Effector memory CD8-positive, alpha-beta T cell (primary cell): ENCODE data around the gene MAD1L1.

Experiments used
- ATAC-seq: fragments of 150-1000 bp; cut with Tn5 transposase; replicated peaks from 2 replicates; pipeline ENCODE4 v1.10.0; 2021; ENCODE audit warnings: mild to moderate bottlenecking, moderate library complexity
- DNase-seq, 3 experiments: peaks; one replicate each; pipeline ENCODE4 v3.0.0; 2021
- H3K27ac Mint-ChIP-seq, 2 donors: one replicate each; pipeline ENCODE4 v1.8.0; 2022; ENCODE audit warnings: mild to moderate bottlenecking in 2 of 2, mixed read lengths in 2 of 2, moderate library complexity in 2 of 2
- H3K27me3 Mint-ChIP-seq, 2 donors: one replicate each; pipeline ENCODE4 v1.8.0; 2022; ENCODE audit warnings: mixed read lengths in 2 of 2
- H3K36me3 Mint-ChIP-seq: one replicate; pipeline ENCODE4 v1.8.0; 2022; ENCODE audit warnings: mild to moderate bottlenecking, moderate library complexity, mixed read lengths; ENCODE audit not compliant: insufficient read depth
- H3K4me1 Mint-ChIP-seq, 2 donors: one replicate each; pipeline ENCODE4 v1.8.0; 2022; ENCODE audit warnings: low read depth in 2 of 2, mixed read lengths in 2 of 2
- H3K4me3 Mint-ChIP-seq, 2 donors: one replicate each; pipeline ENCODE4 v1.8.0; 2022; ENCODE audit warnings: mild to moderate bottlenecking in 2 of 2, mixed read lengths in 2 of 2, moderate library complexity in 2 of 2
- H3K9me3 Mint-ChIP-seq, 2 donors: one replicate each; pipeline ENCODE4 v1.8.0; 2022; ENCODE audit warnings: mixed read lengths in 2 of 2

The MAD1L1 gene

DNA sequence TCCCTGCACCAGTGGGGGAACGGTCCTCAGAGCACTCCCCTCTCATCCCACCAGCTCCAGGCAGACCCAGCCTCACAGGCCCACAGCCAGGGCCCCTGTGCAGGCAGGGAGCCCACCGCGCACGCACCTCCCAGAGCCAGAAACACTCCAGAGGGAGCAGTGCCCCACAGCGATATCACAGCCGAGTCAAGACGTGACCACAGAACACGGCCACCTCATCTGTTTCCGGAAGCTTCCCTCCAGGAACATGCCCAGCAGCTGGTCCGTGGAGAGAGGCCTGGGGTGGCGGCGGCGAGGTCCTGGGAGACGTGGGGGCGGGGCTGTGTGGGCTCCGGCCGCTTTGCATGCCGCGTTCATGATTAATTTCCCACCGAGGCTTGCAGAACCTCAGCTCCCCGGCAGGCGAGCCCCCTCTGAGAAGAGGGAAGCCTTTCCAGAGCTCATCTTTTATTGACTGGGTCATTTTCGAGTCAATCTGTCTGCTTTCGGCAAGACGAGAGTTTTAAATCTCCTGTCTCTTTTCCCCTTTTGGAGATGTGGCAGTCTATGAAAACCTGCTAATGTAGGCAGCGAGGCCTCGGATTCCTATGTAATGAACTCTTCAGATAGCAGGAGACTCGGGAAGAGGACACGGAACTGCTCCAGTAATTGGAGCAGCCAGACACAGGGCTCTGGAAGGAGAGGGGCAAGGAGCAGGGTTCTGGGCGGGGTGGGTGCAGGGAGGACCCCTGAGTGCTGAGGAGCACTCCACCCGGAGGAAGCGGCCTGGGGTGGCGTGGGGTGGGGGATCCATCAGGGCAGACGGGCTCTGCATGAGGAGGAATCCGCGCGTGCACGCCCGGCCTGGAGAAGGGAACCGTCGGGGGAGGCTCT lies 319.9 kb downstream of the MAD1L1 start:
- ATAC-seq (no peak), DNase-seq (no peak)
- Mint-ChIP-seq H3K27me3 (no peaks in the 10 kb centered on the region), H3K4me1 (peaks cover 27 to 31% of the 10 kb centered on the region in 2 donors), H3K4me3 (no peak overlapping the region), H3K27ac (peak overlapping the region in 1 of 2 donors; percentile 26), H3K9me3 (no peaks in the 10 kb centered on the region), H3K36me3 (peaks cover 16% of the 10 kb centered on the region)

DNA sequence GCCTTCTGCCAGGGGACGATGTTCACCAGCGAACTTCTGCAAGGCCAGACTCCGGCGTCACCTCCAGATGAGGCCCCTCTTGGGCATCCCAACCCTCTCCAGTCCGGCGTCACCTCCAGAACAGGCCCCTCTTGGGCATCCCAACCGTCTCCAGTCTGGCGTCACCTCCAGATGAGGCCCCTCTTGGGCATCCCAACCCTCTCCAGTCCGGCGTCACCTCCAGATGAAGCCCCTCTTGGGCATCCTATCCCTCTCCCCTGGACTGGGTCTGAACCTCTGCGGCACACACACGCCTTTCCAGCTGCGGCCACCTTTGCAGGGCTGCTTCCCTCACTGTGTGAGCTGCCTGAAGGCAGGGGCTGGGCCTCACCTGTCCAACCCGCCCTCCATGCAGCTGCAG lies 321.2 kb downstream of the MAD1L1 start:
- peaks cover 16% of the 10 kb centered on the region for H3K36me3 Mint-ChIP-seq
- H3K9me3 Mint-ChIP-seq: no peaks in the 10 kb centered on the region
- H3K27ac Mint-ChIP-seq: peak overlapping the region; percentile 71 to 81
- peaks cover 21 to 27% of the 10 kb centered on the region in 2 donors for H3K4me1 Mint-ChIP-seq
- H3K4me3 Mint-ChIP-seq: no peak overlapping the region
- H3K27me3 Mint-ChIP-seq: no peaks in the 10 kb centered on the region
- DNase-seq (no peak), ATAC-seq (no peak)

DNA sequence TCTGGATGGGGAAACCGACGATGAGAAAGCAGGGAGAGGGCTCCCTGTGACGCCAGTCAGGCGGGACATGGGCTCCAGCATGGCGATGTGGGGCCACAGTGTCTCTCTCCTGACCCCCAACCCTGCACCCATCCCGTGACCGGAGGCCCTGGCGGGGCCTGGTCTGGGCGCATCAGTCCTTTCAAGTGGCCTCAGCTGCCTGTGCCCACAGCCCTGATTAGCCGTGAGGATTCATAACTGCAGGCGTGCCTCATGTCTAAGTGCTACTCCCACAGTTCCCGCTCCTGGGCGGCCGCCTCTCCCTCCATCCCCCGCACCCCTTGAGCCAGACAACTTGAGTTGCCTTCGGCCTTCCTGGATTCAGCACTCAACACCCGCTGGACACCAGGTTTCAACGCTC lies 321.9 kb downstream of the MAD1L1 start:
- no peak for ATAC-seq
- Mint-ChIP-seq H3K9me3 (no peaks in the 10 kb centered on the region), H3K36me3 (peaks cover 16% of the 10 kb centered on the region), H3K27ac (peak overlapping the region; percentile 29 to 71), H3K4me1 (peaks cover 18 to 26% of the 10 kb centered on the region in 2 donors), H3K4me3 (no peak overlapping the region), H3K27me3 (no peaks in the 10 kb centered on the region)
- DNase-seq: no peak

DNA sequence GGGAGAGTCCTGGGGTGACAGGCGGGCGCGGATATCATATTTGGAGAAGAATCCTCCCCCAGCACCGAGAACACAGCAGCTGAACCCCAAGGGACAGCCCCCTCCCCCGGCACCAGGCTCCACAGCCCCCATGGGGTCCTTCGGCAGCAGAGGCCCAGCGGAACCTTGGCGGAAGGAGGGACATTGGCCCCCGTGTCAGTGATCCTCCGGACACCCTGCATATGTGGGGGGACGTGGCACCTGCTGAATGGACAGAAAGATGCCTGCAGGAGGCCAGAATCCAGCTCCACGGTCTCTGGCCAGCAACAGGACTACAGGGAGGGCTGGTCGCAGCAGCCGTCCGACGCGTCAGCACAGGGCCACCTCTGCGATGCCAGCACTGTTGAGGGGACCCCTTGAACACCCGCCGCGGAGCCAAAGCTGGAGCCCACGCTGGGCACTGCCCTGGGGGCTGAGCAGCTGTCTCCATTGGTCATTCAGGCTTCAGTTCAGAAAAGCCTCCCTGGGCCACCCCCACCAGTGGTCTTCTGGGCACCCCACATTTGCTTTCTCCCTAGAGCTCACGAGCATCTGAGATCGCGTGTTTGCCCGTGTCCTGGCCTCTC lies 322.6 kb downstream of the MAD1L1 start:
- Mint-ChIP-seq H3K36me3 (peaks cover 16% of the 10 kb centered on the region), H3K4me3 (no peak overlapping the region), H3K9me3 (no peaks in the 10 kb centered on the region), H3K27ac (peak overlapping the region in 1 of 2 donors; percentile 29), H3K27me3 (no peaks in the 10 kb centered on the region), H3K4me1 (peaks cover 18 to 26% of the 10 kb centered on the region in 2 donors)
- ATAC-seq (no peak), DNase-seq (no peak)

DNA sequence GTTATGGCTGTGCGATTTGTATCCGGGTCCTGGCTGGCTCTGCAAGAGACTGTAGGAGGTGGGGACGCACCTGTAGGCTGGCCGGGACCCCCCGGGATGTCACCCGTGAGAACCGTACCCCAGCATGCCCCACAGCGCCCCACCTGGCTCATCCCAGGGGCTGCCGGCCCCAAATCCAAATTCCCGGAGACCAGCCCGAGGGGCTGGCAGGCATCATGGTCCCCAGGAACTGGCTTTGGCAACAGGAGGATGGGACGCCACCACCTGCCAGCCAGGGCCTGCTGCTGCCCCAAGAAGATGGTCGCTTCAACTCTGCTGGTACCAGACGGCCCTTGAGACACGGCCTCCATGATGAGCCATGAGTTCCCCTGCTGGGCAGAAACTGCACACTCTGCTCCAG lies 323.3 kb downstream of the MAD1L1 start:
- Mint-ChIP-seq H3K4me1 (peaks cover 14 to 22% of the 10 kb centered on the region in 2 donors), H3K36me3 (peaks cover 12% of the 10 kb centered on the region), H3K9me3 (no peaks in the 10 kb centered on the region), H3K4me3 (no peak overlapping the region), H3K27me3 (no peaks in the 10 kb centered on the region), H3K27ac (no peak overlapping the region)
- no peak for ATAC-seq
- no peak for DNase-seq

DNA sequence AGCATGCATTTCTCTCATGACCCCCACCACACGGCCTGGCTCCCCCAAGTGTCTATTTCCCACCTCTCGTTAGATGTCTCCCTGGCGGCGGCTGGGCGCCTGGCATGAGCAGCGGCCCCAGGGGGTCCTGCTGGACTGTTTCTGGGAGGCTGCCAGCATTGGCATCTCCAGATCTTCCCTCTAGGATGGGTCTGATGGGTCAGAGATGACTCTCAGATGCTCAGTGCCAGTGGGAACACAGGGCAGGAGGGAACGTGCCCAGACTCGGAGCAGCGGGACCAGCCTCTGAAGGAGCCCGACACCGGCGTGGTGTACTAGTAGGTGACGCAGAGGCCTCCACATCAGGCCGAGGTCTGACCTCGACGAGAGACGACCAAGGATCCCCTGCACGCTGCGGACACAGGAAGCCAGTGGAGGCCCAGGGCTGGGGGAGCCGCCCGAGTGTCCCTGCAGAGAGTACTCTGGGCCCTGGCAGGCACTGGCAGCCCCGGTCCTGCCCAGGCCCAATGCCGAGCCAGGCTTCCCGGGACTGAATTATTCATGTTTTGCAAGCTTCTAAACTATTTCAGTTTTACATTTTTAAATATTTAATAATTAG lies 323.8 kb downstream of the MAD1L1 start:
- peaks cover 14 to 22% of the 10 kb centered on the region in 2 donors for H3K4me1 Mint-ChIP-seq
- no peak overlapping the region for H3K27ac Mint-ChIP-seq
- DNase-seq (no peak), ATAC-seq (no peak)
- no peak overlapping the region for H3K4me3 Mint-ChIP-seq
- no peaks in the 10 kb centered on the region for H3K27me3 Mint-ChIP-seq
- no peaks in the 10 kb centered on the region for H3K9me3 Mint-ChIP-seq
- H3K36me3 Mint-ChIP-seq: peaks cover 12% of the 10 kb centered on the region

DNA sequence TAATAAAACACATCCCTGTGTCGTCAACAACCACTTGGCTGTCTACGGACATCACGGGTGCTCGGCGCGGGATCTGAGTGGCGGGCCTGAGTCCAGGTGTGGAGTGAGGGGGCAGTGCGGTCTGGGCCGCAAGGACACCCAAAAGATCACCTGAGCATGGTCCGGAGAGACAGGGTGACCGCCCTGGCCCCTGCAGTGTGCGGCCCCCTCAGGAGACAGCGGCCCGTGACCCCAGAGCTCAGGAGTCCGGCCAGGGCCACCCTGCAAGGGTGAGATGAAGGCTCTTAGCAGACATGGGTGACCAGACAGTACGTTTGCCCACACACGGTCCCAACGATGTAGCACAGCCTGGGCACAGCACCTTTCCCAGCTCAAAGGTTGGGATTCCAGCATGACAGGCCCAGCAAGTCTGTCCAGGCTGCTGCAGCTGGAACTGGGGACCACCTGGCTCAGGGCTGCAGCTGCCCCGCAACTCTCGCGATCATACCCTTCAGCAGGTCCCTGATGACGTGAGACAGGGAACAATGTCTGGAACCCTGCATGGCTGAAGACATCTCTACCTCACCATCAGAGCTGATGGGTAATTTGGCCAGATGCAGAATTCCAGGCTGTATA lies 324.9 kb downstream of the MAD1L1 start:
- Mint-ChIP-seq H3K27ac (peak overlapping the region in 1 of 2 donors; percentile 64), H3K27me3 (no peaks in the 10 kb centered on the region)

DNA sequence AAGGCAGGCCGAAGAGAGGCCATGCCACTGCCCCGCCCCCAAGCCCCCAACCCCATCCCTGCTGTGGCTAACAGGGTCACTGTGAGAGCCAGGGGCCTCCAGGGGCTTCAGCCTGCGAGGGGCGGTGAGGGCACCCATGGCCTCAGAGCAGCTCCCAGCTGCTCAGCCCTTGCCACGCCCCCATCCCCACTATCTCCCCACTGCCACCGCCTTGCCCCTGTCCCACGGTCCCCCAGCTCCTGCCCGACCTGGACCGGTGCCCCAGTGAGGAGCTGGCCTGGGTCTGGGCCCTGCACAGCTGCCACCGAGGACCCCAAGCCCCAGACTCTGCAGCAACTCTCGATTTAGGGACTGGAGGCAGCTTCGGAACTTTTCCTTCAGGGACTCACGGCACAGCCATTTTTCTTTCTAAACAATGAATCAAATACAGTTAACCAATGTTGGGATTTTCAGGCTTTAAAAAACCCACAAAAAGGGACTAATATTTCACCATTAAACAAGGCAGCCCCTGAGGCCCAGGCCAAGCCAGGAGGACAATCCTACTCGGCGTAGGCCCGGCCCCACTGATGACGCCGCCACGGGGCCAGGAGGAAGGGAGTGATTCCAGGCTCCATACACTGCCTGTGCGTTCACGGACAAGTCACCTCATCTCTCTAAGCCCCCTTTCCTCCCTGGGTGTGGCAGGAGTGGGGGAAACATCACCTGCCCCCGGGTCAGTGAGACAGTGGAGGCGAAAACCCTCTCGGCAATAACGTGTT lies 325.6 kb downstream of the MAD1L1 start:
- Mint-ChIP-seq H3K4me1 (peaks cover 12 to 22% of the 10 kb centered on the region in 2 donors), H3K27ac (peak overlapping the region in 1 of 2 donors; percentile 64), H3K4me3 (no peak overlapping the region), H3K36me3 (peaks cover 7% of the 10 kb centered on the region), H3K9me3 (no peaks in the 10 kb centered on the region), H3K27me3 (no peaks in the 10 kb centered on the region)
- ATAC-seq: no peak
- no peak for DNase-seq

More for the DNA sequence above, 324.9 kb downstream of the MAD1L1 start:
- no peaks in the 10 kb centered on the region for H3K9me3 Mint-ChIP-seq
- H3K36me3 Mint-ChIP-seq: peaks cover 8% of the 10 kb centered on the region
- DNase-seq: no peak
- no peak for ATAC-seq
- H3K4me1 Mint-ChIP-seq: peaks cover 12 to 22% of the 10 kb centered on the region in 2 donors
- no peak overlapping the region for H3K4me3 Mint-ChIP-seq

DNA sequence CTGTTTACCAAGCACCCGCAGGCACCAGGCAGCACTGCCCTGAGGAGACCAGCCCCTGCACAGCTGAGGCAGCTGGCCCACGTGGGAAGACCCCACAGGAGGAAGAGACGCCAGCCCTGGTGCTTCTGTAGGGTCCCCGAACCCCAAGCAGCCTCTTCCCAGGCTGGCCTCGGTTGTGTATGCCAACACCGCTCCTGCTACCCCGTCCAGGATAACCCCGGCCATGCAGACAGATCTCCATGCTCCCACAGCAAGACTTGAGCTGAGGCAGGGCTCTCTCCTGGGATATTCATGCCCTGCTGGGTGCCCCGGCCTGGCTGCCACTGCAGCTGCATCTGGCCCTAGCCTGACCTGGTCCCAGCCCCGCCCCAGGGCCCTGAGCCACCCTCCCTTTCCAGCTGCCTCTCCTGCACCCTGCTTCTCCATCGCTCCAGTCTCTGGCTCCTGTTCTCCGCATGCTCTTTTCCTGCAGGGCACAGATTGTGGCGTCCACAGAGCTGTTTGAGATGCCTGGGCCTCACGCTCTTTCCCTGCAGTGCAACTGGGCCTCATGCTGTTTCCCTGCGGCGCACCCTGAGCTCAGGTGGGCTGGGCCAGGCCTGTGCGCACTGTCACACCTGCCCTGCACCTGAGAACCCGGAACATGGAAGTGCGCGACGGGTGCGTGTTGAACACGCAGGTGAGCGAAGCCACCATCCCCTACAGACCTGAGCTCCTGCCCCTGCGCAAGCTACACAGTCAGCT lies 326.5 kb downstream of the MAD1L1 start:
- H3K4me1 Mint-ChIP-seq: peaks cover 9 to 19% of the 10 kb centered on the region in 2 donors
- no peaks in the 10 kb centered on the region for H3K9me3 Mint-ChIP-seq
- H3K36me3 Mint-ChIP-seq: peaks cover 7% of the 10 kb centered on the region
- no peaks in the 10 kb centered on the region for H3K27me3 Mint-ChIP-seq
- ATAC-seq: no peak
- H3K4me3 Mint-ChIP-seq: no peak overlapping the region
- no peak for DNase-seq
- peak overlapping the region in 1 of 2 donors; percentile 57 for H3K27ac Mint-ChIP-seq

DNA sequence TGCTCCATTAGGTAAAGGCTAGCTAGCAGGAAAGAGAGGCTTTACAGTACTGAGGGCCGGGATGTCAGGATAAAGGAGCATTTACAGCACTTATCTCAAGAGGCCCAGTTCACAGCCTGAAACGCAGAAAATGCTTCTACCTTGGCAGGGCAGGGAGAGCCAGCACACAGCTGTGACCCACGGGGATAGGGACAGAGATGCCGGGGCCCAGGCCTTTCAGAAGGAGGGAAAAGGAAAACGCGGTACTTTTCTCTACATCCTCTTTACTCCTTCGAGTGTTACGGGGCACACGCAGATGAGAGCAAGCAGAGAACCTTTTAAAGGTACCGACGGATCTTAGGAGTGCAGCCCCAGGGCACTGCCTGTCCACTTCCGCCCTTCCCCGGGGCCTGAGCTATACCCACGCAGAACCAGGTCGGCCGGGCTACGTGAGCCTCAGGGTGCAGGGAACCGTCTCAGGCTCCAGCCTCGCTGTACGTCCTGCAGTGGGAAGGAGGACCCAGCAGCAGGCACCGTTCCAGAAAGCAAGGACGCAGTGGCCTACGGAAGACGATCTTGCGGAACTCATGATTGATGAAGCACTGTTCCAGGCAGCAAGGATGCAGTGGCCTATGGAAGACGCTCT lies 330.4 kb downstream of the MAD1L1 start:
- H3K4me1 Mint-ChIP-seq: peaks cover 11 to 22% of the 10 kb centered on the region in 2 donors
- no peak for DNase-seq
- H3K36me3 Mint-ChIP-seq: peaks cover 9% of the 10 kb centered on the region
- no peak overlapping the region for H3K4me3 Mint-ChIP-seq
- no peaks in the 10 kb centered on the region for H3K27me3 Mint-ChIP-seq
- H3K27ac Mint-ChIP-seq: peak overlapping the region in 1 of 2 donors; percentile 53
- no peak for ATAC-seq
- H3K9me3 Mint-ChIP-seq: no peaks in the 10 kb centered on the region

DNA sequence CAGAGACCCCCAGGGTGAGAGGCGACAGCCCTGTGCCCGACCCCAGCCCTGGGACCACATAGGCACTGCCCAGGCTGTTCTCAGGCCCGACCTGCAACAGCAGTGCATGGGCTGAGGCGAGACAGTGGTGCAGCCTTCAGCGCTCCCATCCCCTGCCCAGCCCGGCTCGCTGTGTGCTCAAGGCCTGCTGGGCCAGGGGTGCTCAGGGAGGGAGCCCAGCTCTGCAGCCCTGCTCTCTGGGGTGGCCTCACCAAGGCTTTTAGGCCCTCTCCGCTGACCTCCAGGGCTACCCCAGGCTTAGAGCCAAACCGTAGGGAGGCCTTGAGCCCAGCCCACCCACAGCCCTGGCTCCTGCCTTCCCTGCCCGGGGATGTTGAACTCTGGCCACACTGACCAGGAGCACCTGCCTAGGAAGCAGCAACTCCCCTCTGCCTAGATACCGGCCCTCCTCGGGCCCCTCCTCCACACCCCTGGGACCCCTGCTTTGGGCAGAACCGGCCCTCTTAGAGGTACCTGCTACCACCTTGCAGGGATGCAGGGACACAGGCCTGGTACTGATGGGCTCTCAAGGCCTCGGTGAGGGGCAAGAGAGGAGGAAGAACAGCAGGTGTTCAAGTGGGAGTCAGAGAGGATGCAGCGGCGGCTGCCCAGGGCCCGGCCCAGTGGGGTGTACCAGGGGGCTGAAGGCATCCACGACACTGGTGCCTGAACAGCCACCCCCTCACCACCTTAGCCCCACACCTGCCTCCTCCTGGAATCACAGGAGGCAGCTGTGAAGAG lies 331.1 kb downstream of the MAD1L1 start:
- Mint-ChIP-seq H3K27ac (peak overlapping the region; percentile 13 to 53), H3K4me1 (peaks cover 14 to 22% of the 10 kb centered on the region in 2 donors), H3K9me3 (no peaks in the 10 kb centered on the region), H3K36me3 (peaks cover 16% of the 10 kb centered on the region), H3K27me3 (no peaks in the 10 kb centered on the region), H3K4me3 (no peak overlapping the region)
- DNase-seq (no peak), ATAC-seq (no peak)
